ENCODE measurements around the gene KMT2C. TPM values are rescaled to one million over a fixed set of nuclear protein-coding genes. Genes with fewer than 3 reads are reported as not detected.

The KMT2C gene
- total and polyA plus RNA-seq, 2 of the 13 experiments (the other 11 are each of a cell fraction or from before 2014, with no cell fraction given) = 7.1 to 14.4 TPM

DNA sequence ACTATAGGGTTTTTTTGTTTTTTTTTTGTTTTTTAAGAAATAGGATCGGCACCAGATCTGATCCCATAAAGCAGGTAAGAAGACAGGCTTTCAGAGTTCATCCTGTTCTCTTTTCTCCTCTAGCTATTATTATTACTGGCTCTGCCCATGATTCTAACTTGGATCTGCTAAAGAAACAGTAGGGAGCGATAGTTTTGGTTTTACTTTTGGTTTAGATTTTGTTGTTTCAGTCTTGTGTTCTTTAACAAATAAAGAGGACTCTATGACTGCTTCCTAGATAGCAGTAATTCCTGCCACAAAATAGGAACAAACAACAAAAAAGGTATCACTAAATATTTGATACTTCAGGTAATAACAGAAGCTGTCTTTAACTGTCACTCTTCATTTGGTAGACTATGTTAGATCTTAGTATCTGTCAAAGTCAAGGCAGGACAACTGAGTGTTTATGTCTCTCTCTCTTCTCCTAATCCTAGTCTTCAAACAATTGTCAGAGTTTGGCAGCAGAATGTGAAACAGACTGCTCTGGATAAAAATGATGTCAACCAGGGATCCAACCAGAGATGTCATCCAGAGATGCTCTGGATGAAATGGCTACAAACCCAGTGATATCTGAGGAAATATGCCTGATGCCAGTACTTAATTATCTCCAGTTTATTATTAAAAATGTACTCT, 99.8 kb downstream of the KMT2C start:
- Histone ChIP-seq H4K20me1 (ENCODE audit: insufficient read depth, low read length) (peaks cover 13% of the 10 kb centered on the region), H3K4me3 (replicated peaks in 1 of 3; ENCODE audit: insufficient read depth in 1 of 3, low read depth in 2 of 3, low read length in 3 of 3) (no peak overlapping the region), H2AFZ (ENCODE audit: low read length) (no peak overlapping the region), H3K9ac (ENCODE audit: insufficient read depth, low read depth, low read length) (no peak overlapping the region), H3K79me2 (ENCODE audit: insufficient read depth, low read length) (peaks cover 13% of the 10 kb centered on the region), H3K4me1 (ENCODE audit: insufficient read depth, low read length) (peaks cover 8% of the 10 kb centered on the region), H3K27me3 (ENCODE audit: control insufficient read depth in 1 of 2, insufficient read depth in 2 of 2, low read length in 2 of 2) (no peaks in the 10 kb centered on the region), H3K36me3 (replicated peaks in 1 of 2; ENCODE audit: control insufficient read depth in 1 of 2, insufficient read depth in 2 of 2, low read length in 2 of 2) (no peaks in the 10 kb centered on the region), H3K4me2 (ENCODE audit: low read depth, low read length) (no peak overlapping the region), H3K9me3 (ENCODE audit: low read length) (no peaks in the 10 kb centered on the region), H3K27ac (ENCODE audit: extremely low read length, insufficient read depth, low read length) (no peak overlapping the region)
- FAIRE-seq (no peak), DNase-seq (ENCODE audit: low spot score) (no peak), ATAC-seq (no peak)
- ChIA-PET CTCF (ENCODE audit: low intra/inter-chr PET ratio, low total read pairs) (interaction anchor here (1.8 kb wide), 1 partner anchor 371 kb away, joined by 11 read pairs; no protein-coding TSS in a partner anchor), POLR2A (no interaction called here)
- intact Hi-C loops (cut with micrococcal nuclease; ENCODE audit: unreplicated experiment) (loop anchor here (5.0 kb wide), 1 partner anchor 101 kb away; the partner anchor contains the start of gene KMT2C), in situ Hi-C loops (cut with HindIII; ENCODE audit: extremely low pct_ligation_motif_present, low pct_unique_long_range_greater_than_20kb) (no loop called here)
- TF ChIP-seq FOXP1 (IDR thresholded peaks at IDR 0.05) (no peak), FOXP1 (CRISPR knock-in tag; IDR thresholded peaks at IDR 0.05) (no peak), KLF16 (CRISPR knock-in tag; IDR thresholded peaks at IDR 0.05) (no peak), STAT5B (CRISPR knock-in tag; IDR thresholded peaks at IDR 0.05) (no peak), CHD2 (IDR thresholded peaks at IDR 0.05; ENCODE audit: low read depth, low read length) (no peak), ZNF660 (CRISPR knock-in tag; IDR thresholded peaks at IDR 0.05; ENCODE audit: borderline replicate concordance, low read depth) (no peak), U2AF1 (optimal IDR thresholded peaks at IDR 0.05; ENCODE audit: low read depth, low read length) (no peak), HMG20B (CRISPR knock-in tag; conservative IDR thresholded peaks at IDR 0.05) (no peak), MIER3 (CRISPR knock-in tag; IDR thresholded peaks at IDR 0.05; ENCODE audit: borderline replicate concordance) (no peak), NKX3-1 (CRISPR knock-in tag; IDR thresholded peaks at IDR 0.05) (no peak), NFE2L2 (IDR thresholded peaks at IDR 0.05; ENCODE audit: low read length) (no peak)
- TF ChIP-seq, protein P1, sequence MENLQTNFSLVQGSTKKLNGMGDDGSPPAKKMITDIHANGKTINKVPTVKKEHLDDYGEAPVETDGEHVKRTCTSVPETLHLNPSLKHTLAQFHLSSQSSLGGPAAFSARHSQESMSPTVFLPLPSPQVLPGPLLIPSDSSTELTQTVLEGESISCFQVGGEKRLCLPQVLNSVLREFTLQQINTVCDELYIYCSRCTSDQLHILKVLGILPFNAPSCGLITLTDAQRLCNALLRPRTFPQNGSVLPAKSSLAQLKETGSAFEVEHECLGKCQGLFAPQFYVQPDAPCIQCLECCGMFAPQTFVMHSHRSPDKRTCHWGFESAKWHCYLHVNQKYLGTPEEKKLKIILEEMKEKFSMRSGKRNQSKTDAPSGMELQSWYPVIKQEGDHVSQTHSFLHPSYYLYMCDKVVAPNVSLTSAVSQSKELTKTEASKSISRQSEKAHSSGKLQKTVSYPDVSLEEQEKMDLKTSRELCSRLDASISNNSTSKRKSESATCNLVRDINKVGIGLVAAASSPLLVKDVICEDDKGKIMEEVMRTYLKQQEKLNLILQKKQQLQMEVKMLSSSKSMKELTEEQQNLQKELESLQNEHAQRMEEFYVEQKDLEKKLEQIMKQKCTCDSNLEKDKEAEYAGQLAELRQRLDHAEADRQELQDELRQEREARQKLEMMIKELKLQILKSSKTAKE (CRISPR knock-in tag; IDR thresholded peaks at IDR 0.05; ENCODE audit: borderline replicate concordance) = no peak
- TF ChIP-seq, protein P2, sequence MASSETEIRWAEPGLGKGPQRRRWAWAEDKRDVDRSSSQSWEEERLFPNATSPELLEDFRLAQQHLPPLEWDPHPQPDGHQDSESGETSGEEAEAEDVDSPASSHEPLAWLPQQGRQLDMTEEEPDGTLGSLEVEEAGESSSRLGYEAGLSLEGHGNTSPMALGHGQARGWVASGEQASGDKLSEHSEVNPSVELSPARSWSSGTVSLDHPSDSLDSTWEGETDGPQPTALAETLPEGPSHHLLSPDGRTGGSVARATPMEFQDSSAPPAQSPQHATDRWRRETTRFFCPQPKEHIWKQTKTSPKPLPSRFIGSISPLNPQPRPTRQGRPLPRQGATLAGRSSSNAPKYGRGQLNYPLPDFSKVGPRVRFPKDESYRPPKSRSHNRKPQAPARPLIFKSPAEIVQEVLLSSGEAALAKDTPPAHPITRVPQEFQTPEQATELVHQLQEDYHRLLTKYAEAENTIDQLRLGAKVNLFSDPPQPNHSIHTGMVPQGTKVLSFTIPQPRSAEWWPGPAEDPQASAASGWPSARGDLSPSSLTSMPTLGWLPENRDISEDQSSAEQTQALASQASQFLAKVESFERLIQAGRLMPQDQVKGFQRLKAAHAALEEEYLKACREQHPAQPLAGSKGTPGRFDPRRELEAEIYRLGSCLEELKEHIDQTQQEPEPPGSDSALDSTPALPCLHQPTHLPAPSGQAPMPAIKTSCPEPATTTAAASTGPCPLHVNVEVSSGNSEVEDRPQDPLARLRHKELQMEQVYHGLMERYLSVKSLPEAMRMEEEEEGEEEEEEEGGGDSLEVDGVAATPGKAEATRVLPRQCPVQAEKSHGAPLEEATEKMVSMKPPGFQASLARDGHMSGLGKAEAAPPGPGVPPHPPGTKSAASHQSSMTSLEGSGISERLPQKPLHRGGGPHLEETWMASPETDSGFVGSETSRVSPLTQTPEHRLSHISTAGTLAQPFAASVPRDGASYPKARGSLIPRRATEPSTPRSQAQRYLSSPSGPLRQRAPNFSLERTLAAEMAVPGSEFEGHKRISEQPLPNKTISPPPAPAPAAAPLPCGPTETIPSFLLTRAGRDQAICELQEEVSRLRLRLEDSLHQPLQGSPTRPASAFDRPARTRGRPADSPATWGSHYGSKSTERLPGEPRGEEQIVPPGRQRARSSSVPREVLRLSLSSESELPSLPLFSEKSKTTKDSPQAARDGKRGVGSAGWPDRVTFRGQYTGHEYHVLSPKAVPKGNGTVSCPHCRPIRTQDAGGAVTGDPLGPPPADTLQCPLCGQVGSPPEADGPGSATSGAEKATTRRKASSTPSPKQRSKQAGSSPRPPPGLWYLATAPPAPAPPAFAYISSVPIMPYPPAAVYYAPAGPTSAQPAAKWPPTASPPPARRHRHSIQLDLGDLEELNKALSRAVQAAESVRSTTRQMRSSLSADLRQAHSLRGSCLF (CRISPR knock-in tag; IDR thresholded peaks at IDR 0.05; ENCODE audit: borderline replicate concordance) = no peak
- WGBS (ENCODE audit: low lambda C conversion rate) = 97% methylated on average over 2 of the region's 2 CpGs
- BruUV-seq (replicated peaks) = no TSS peak
